Astrocyte (in vitro differentiated cells and primary cell): ENCODE measurements around the gene SLC30A4.

ENCODE experiments used
- EZH2 ChIP-seq: IDR thresholded peaks from 2 replicates; pipeline ENCODE4 v1.6.1; 2012; ENCODE audit warnings: mild to moderate bottlenecking, low read length, inconsistent platforms; ENCODE audit not compliant: insufficient read depth
- TF ChIP-seq, protein P1 (sequence below): IDR thresholded peaks from 2 replicates; pipeline ENCODE4 v1.5.1; 2011; ENCODE audit warnings: low read depth, mild to moderate bottlenecking, inconsistent platforms, low read length, moderate library complexity; ENCODE audit not compliant: insufficient read depth

DNA sequence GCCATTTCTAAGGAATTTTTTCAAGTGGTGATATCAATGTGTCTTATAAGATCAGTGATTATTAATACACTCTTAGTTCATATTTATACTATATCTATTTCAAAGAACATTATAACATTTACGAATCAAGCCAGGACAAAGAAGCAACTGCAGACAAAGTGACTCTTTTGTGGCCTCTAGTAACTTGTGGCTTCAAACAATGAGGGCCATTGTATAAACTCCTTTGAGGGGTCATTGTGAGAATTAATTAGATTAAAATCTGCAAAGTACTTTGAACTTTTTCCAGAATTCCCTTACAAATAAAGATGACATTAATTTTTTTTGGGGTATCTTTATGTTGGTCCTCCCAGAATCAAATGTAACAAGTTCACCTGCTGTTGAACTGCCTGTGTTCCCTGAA is 12.3 kb upstream of the SLC30A4 start:
- TF ChIP-seq, protein P1, sequence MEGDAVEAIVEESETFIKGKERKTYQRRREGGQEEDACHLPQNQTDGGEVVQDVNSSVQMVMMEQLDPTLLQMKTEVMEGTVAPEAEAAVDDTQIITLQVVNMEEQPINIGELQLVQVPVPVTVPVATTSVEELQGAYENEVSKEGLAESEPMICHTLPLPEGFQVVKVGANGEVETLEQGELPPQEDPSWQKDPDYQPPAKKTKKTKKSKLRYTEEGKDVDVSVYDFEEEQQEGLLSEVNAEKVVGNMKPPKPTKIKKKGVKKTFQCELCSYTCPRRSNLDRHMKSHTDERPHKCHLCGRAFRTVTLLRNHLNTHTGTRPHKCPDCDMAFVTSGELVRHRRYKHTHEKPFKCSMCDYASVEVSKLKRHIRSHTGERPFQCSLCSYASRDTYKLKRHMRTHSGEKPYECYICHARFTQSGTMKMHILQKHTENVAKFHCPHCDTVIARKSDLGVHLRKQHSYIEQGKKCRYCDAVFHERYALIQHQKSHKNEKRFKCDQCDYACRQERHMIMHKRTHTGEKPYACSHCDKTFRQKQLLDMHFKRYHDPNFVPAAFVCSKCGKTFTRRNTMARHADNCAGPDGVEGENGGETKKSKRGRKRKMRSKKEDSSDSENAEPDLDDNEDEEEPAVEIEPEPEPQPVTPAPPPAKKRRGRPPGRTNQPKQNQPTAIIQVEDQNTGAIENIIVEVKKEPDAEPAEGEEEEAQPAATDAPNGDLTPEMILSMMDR, result no peak
- no peak for TF ChIP-seq EZH2
